Naive B cell (primary cell): ENCODE results near the gene NMNAT2. TPM values are rescaled to one million over a fixed set of nuclear protein-coding genes. Genes with fewer than 3 reads are reported as not detected.
"Not testable (repeated sequence)": the region's sequence is repeated elsewhere in the genome, so short reads cannot be mapped to it uniquely, and the experiment has no call there.

ENCODE experiments used
- ATAC-seq, 2 donors: fragments of 150-1000 bp; cut with Tn5 transposase; 2 replicates each; pipeline ENCODE4 v1.10.0; 2021; ENCODE audit warnings: low read depth in 2 of 2, mild to moderate bottlenecking in 2 of 2, moderate library complexity in 2 of 2
- DNase-seq: peaks from one replicate; pipeline ENCODE4 v3.0.0; 2022
- H3K27ac Mint-ChIP-seq, 6 donors: one replicate each; pipeline ENCODE4 v1.8.0; 2020 to 2022; ENCODE audit warnings: mild to moderate bottlenecking in 6 of 6, mixed read lengths in 6 of 6, moderate library complexity in 5 of 6, inconsistent platforms in 2 of 6
- H3K27me3 Mint-ChIP-seq, 3 donors: one replicate each; pipeline ENCODE4 v1.8.0; 2021 to 2022; ENCODE audit warnings: mixed read lengths in 3 of 3, mild to moderate bottlenecking in 1 of 3
- H3K36me3 Mint-ChIP-seq, 2 donors: one replicate each; pipeline ENCODE4 v1.8.0; 2020 to 2022; ENCODE audit warnings: mixed read lengths in 2 of 2, inconsistent platforms in 1 of 2, mild to moderate bottlenecking in 1 of 2
- H3K4me1 Mint-ChIP-seq, 3 donors: one replicate each; pipeline ENCODE4 v1.8.0; 2020 to 2022; ENCODE audit warnings: mixed read lengths in 3 of 3, inconsistent platforms in 1 of 3, mild to moderate bottlenecking in 1 of 3, moderate library complexity in 1 of 3
- H3K4me3 Mint-ChIP-seq, 8 donors: one replicate each; pipeline ENCODE4 v1.8.0; 2020 to 2022; ENCODE audit warnings: mild to moderate bottlenecking in 8 of 8, mixed read lengths in 8 of 8, moderate library complexity in 8 of 8, inconsistent platforms in 2 of 8
- H3K9me3 Mint-ChIP-seq, 7 donors: one replicate each; pipeline ENCODE4 v1.8.0; 2020 to 2022; ENCODE audit warnings: mixed read lengths in 7 of 7, mild to moderate bottlenecking in 5 of 7, inconsistent platforms in 2 of 7, moderate library complexity in 1 of 7
- polyA plus RNA-seq, 6 donors: library from polyadenylated mRNA; unstranded; fragments of 300-500 nt; fragmentation: Illumina TruSeq; gene quantifications; one replicate each; pipeline ENCODE4 v1.2.3, GENCODE V29; 2021; ENCODE audit warnings: low read depth in 6 of 6

NMNAT2 gene
- polyA plus RNA-seq, 6 donors from 2014 or later: not detected

- Mint-ChIP-seq H3K4me1 (no peaks in the 10 kb centered on the region), H3K4me3 (no peak overlapping the region), H3K9me3 (peaks cover 0 to 2% (median 0%) of the 10 kb centered on the region in 7 donors), H3K27ac (no peak overlapping the region), H3K36me3 (no peaks in the 10 kb centered on the region), H3K27me3 (peaks cover 25 to 30% (median 26%) of the 10 kb centered on the region in 3 donors)
- DNase-seq (no peak), ATAC-seq (no peak)
These were observed 19.9 kb upstream of the NMNAT2 start for GRCh38 chr1:183438060-183438459.

- H3K9me3 Mint-ChIP-seq: peaks cover 0 to 2% (median 0%) of the 10 kb centered on the region in 7 donors
- H3K27me3 Mint-ChIP-seq: peaks cover 37 to 51% (median 40%) of the 10 kb centered on the region in 3 donors
- no peak for ATAC-seq
- no peak overlapping the region for H3K4me3 Mint-ChIP-seq
- peaks cover 0 to 7% of the 10 kb centered on the region in 2 donors for H3K36me3 Mint-ChIP-seq
- no peak for DNase-seq
- no peaks in the 10 kb centered on the region for H3K4me1 Mint-ChIP-seq
- H3K27ac Mint-ChIP-seq: no peak overlapping the region
These were observed 17.3 kb upstream of the NMNAT2 start for GRCh38 chr1:183435497-183435896.

GRCh38 chr1:183433703-183434102 lies 15.5 kb upstream of the NMNAT2 start:
- Mint-ChIP-seq H3K36me3 (peaks cover 0 to 7% of the 10 kb centered on the region in 2 donors), H3K27me3 (peaks cover 46 to 68% (median 51%) of the 10 kb centered on the region in 3 donors), H3K4me1 (no peaks in the 10 kb centered on the region), H3K27ac (no peak overlapping the region), H3K4me3 (no peak overlapping the region), H3K9me3 (peaks cover 0 to 12% (median 0%) of the 10 kb centered on the region in 7 donors)
- DNase-seq: no peak
- no peak for ATAC-seq

GRCh38 chr1:183432548-183432875 lies 14.3 kb upstream of the NMNAT2 start:
- Mint-ChIP-seq H3K4me3 (no peak overlapping the region), H3K36me3 (peaks cover 0 to 7% of the 10 kb centered on the region in 2 donors), H3K27ac (no peak overlapping the region), H3K4me1 (no peaks in the 10 kb centered on the region), H3K9me3 (peaks cover 0 to 12% (median 0%) of the 10 kb centered on the region in 7 donors), H3K27me3 (peaks cover 39 to 64% (median 53%) of the 10 kb centered on the region in 3 donors)
- ATAC-seq (no peak), DNase-seq (no peak)

GRCh38 chr1:183431840-183432547 lies 13.8 kb upstream of the NMNAT2 start:
- H3K4me3 Mint-ChIP-seq: no peak overlapping the region
- peaks cover 39 to 64% (median 53%) of the 10 kb centered on the region in 3 donors for H3K27me3 Mint-ChIP-seq
- H3K27ac Mint-ChIP-seq: no peak overlapping the region
- DNase-seq (no peak), ATAC-seq (no peak)
- no peaks in the 10 kb centered on the region for H3K4me1 Mint-ChIP-seq
- H3K36me3 Mint-ChIP-seq: peaks cover 0 to 7% of the 10 kb centered on the region in 2 donors
- peaks cover 0 to 12% (median 0%) of the 10 kb centered on the region in 7 donors for H3K9me3 Mint-ChIP-seq

- not testable (repeated sequence) for H3K36me3 Mint-ChIP-seq, H3K27ac Mint-ChIP-seq, H3K4me1 Mint-ChIP-seq
These were observed 9.4 kb upstream of the NMNAT2 start for GRCh38 chr1:183427591-183427990.

GRCh38 chr1:183424691-183425090 lies 6.5 kb upstream of the NMNAT2 start:
- Mint-ChIP-seq H3K27me3 (peaks cover 48 to 62% (median 48%) of the 10 kb centered on the region in 3 donors), H3K9me3 (peaks cover 0 to 8% (median 0%) of the 10 kb centered on the region in 7 donors), H3K4me1 (no peaks in the 10 kb centered on the region), H3K36me3 (peaks cover 0 to 3% of the 10 kb centered on the region in 2 donors), H3K27ac (no peak overlapping the region), H3K4me3 (no peak overlapping the region)
- ATAC-seq (no peak), DNase-seq (no peak)

More at GRCh38 chr1:183427591-183427990, 9.4 kb upstream of the NMNAT2 start:
- not testable (repeated sequence) for H3K4me3 Mint-ChIP-seq, DNase-seq, ATAC-seq
- H3K27me3 Mint-ChIP-seq: peaks cover 38 to 65% (median 56%) of the 10 kb centered on the region in 3 donors
- peaks cover 0 to 12% (median 0%) of the 10 kb centered on the region in 7 donors for H3K9me3 Mint-ChIP-seq

- Mint-ChIP-seq H3K4me3 (no peak overlapping the region), H3K27ac (no peak overlapping the region), H3K4me1 (peaks cover 3% of the 10 kb centered on the region in 3 donors), H3K9me3 (peaks cover 0 to 3% (median 0%) of the 10 kb centered on the region in 7 donors), H3K36me3 (peaks cover 0 to 4% of the 10 kb centered on the region in 2 donors), H3K27me3 (peaks cover 46 to 64% (median 50%) of the 10 kb centered on the region in 3 donors)
- ATAC-seq (no peak), DNase-seq (no peak)
These were observed 5.4 kb upstream of the NMNAT2 start for GRCh38 chr1:183423541-183423940.

GRCh38 chr1:183419399-183419798 lies 1.2 kb upstream of the NMNAT2 start:
- DNase-seq (no peak), ATAC-seq (no peak)
- H3K36me3 Mint-ChIP-seq: peaks cover 7 to 8% of the 10 kb centered on the region in 2 donors
- no peak overlapping the region for H3K27ac Mint-ChIP-seq
- no peak overlapping the region for H3K4me3 Mint-ChIP-seq
- peaks cover 0 to 5% (median 4%) of the 10 kb centered on the region in 7 donors for H3K9me3 Mint-ChIP-seq
- H3K4me1 Mint-ChIP-seq: peaks cover 27 to 29% (median 27%) of the 10 kb centered on the region in 3 donors
- peaks cover 56 to 74% (median 68%) of the 10 kb centered on the region in 3 donors for H3K27me3 Mint-ChIP-seq

GRCh38 chr1:183418696-183419095 lies 516 bp upstream of the NMNAT2 start:
- Mint-ChIP-seq H3K36me3 (peaks cover 7 to 8% of the 10 kb centered on the region in 2 donors), H3K27ac (no peak overlapping the region), H3K9me3 (peaks cover 0 to 5% (median 4%) of the 10 kb centered on the region in 7 donors), H3K4me3 (peak overlapping the region in 7 of 8 donors; percentile 20 to 93 (median 77)), H3K4me1 (peaks cover 27 to 29% (median 27%) of the 10 kb centered on the region in 3 donors), H3K27me3 (peaks cover 63 to 80% (median 75%) of the 10 kb centered on the region in 3 donors)
- DNase-seq: no peak
- ATAC-seq: no peak

GRCh38 chr1:183416850-183417771 lies 1.1 kb downstream of the NMNAT2 start:
- Mint-ChIP-seq H3K27ac (peak overlapping the region in 3 of 6 donors; percentile 7 to 55 (median 9)), H3K27me3 (peaks cover 53 to 72% (median 70%) of the 10 kb centered on the region in 3 donors), H3K4me1 (peaks cover 27 to 29% (median 27%) of the 10 kb centered on the region in 3 donors), H3K36me3 (peaks cover 7 to 8% of the 10 kb centered on the region in 2 donors), H3K9me3 (peaks cover 0 to 5% (median 4%) of the 10 kb centered on the region in 7 donors), H3K4me3 (peak overlapping the region; percentile 46 to 93 (median 80))
- DNase-seq (peak; percentile 14), ATAC-seq (peak; percentile 58 to 71)

- peaks cover 0 to 8% (median 2%) of the 10 kb centered on the region in 7 donors for H3K9me3 Mint-ChIP-seq
- H3K4me3 Mint-ChIP-seq: no peak overlapping the region
- H3K36me3 Mint-ChIP-seq: peaks cover 8% of the 10 kb centered on the region in 2 donors
- H3K27me3 Mint-ChIP-seq: peaks cover 41 to 50% (median 45%) of the 10 kb centered on the region in 3 donors
- DNase-seq (no peak), ATAC-seq (no peak)
- peaks cover 27 to 29% (median 27%) of the 10 kb centered on the region in 3 donors for H3K4me1 Mint-ChIP-seq
- H3K27ac Mint-ChIP-seq: no peak overlapping the region
These were observed 3.8 kb downstream of the NMNAT2 start for GRCh38 chr1:183414365-183414764.

- peaks cover 0 to 4% of the 10 kb centered on the region in 2 donors for H3K36me3 Mint-ChIP-seq
- no peak for ATAC-seq
- H3K27ac Mint-ChIP-seq: peak overlapping the region in 1 of 6 donors; percentile 36
- peaks cover 0 to 1% (median under 1%) of the 10 kb centered on the region in 3 donors for H3K4me1 Mint-ChIP-seq
- DNase-seq: no peak
- H3K9me3 Mint-ChIP-seq: peaks cover 0 to 4% (median 0%) of the 10 kb centered on the region in 7 donors
- no peak overlapping the region for H3K4me3 Mint-ChIP-seq
- peaks cover 24 to 29% (median 27%) of the 10 kb centered on the region in 3 donors for H3K27me3 Mint-ChIP-seq
These were observed 7.1 kb downstream of the NMNAT2 start for GRCh38 chr1:183411091-183411490.
